ENCODE results near the gene LNX1. TPM values are rescaled to one million over a fixed set of nuclear protein-coding genes. Genes with fewer than 3 reads are reported as not detected.

Gene LNX1
- polyA plus RNA-seq, 1 donor (not counting 4 experiments of a cell fraction or from before 2014, with no cell fraction given), result 0.22 TPM

- no peaks in the 10 kb centered on the region for H3K9me1 ChIP-seq (ENCODE audit: control insufficient read depth, extremely low read depth, insufficient read depth, low read length)
- H3K27ac ChIP-seq (ENCODE audit: control insufficient read depth, insufficient read depth, low read length), result no peak overlapping the region
- no peaks in the 10 kb centered on the region for H4K20me1 ChIP-seq (ENCODE audit: control insufficient read depth, extremely low read depth, insufficient read depth, low read length)
- H2AFZ ChIP-seq (ENCODE audit: control insufficient read depth, low read length), result no peak overlapping the region
- H3K4me1 ChIP-seq (ENCODE audit: control insufficient read depth, extremely low read depth, insufficient read depth, low read length), result no peaks in the 10 kb centered on the region
- dilution Hi-C loops (cut with MboI; ENCODE audit: extremely low pct_ligation_motif_present, low sequenced_read_pairs), result no loop called here
- no peaks in the 10 kb centered on the region for H3K79me2 ChIP-seq (ENCODE audit: control insufficient read depth, insufficient read depth, low read length)
- no peak for FAIRE-seq
- no peak for DNase-seq (ENCODE audit: low read depth, low spot score)
- no peak overlapping the region for H3K4me2 ChIP-seq (ENCODE audit: control insufficient read depth, extremely low read depth, insufficient read depth, low read depth, low read length)
- no peak for TF ChIP-seq EZH2 (IDR thresholded peaks at IDR 0.05; ENCODE audit: low read length)
- TF ChIP-seq, protein P1, sequence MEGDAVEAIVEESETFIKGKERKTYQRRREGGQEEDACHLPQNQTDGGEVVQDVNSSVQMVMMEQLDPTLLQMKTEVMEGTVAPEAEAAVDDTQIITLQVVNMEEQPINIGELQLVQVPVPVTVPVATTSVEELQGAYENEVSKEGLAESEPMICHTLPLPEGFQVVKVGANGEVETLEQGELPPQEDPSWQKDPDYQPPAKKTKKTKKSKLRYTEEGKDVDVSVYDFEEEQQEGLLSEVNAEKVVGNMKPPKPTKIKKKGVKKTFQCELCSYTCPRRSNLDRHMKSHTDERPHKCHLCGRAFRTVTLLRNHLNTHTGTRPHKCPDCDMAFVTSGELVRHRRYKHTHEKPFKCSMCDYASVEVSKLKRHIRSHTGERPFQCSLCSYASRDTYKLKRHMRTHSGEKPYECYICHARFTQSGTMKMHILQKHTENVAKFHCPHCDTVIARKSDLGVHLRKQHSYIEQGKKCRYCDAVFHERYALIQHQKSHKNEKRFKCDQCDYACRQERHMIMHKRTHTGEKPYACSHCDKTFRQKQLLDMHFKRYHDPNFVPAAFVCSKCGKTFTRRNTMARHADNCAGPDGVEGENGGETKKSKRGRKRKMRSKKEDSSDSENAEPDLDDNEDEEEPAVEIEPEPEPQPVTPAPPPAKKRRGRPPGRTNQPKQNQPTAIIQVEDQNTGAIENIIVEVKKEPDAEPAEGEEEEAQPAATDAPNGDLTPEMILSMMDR (optimal IDR thresholded peaks at IDR 0.05 in 1 of 3, IDR thresholded peaks at IDR 0.05 in 1 of 3, conservative IDR thresholded peaks at IDR 0.05 in 1 of 3; ENCODE audit: extremely low read depth in 1 of 3, insufficient read depth in 2 of 3, low read length in 3 of 3), result no peak
- H3K9ac ChIP-seq (ENCODE audit: control insufficient read depth, extremely low read depth, insufficient read depth, low read length), result no peak overlapping the region
- H3K27me3 ChIP-seq (ENCODE audit: control insufficient read depth, extremely low read depth, insufficient read depth, low read length), result no peaks in the 10 kb centered on the region
- no peaks in the 10 kb centered on the region for H3K36me3 ChIP-seq (ENCODE audit: control insufficient read depth in 2 of 2, extremely low read depth in 1 of 2, insufficient read depth in 2 of 2, low read length in 2 of 2)
- no peaks in the 10 kb centered on the region for H3K9me3 ChIP-seq (ENCODE audit: control insufficient read depth, low read depth, low read length)
- no peak overlapping the region for H3K4me3 ChIP-seq (ENCODE audit: control insufficient read depth in 2 of 3, extremely low read depth in 1 of 3, insufficient read depth in 2 of 3, low read depth in 1 of 3, low read length in 3 of 3)
Observed at GRCh38 chr4:53638919-53639318, 47.6 kb upstream of the LNX1 start.

DNA sequence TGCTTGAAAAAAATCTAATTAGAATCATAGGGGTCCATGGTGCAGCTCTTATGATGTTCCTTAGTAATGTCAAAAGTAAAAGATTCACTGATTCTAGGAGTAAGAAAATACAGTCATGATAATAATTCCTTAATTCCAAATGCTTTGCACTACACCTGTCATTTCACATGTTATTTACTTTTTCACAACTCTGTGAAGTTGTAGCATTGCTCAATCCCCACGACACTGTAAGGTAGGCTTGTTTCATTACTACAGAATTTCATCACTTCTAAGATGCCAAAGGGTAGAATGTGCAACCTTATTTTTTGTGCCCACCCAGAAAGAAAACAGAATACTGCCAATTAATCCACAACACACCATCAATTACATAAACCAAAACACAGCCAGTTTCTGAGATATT lies 46.1 kb upstream of the LNX1 start:
- Histone ChIP-seq H3K9me3 (ENCODE audit: control insufficient read depth, low read depth, low read length) (no peaks in the 10 kb centered on the region), H4K20me1 (ENCODE audit: control insufficient read depth, extremely low read depth, insufficient read depth, low read length) (no peaks in the 10 kb centered on the region), H2AFZ (ENCODE audit: control insufficient read depth, low read length) (no peak overlapping the region), H3K27ac (ENCODE audit: control insufficient read depth, insufficient read depth, low read length) (no peak overlapping the region), H3K9me1 (ENCODE audit: control insufficient read depth, extremely low read depth, insufficient read depth, low read length) (no peaks in the 10 kb centered on the region), H3K27me3 (ENCODE audit: control insufficient read depth, extremely low read depth, insufficient read depth, low read length) (no peaks in the 10 kb centered on the region), H3K4me3 (ENCODE audit: control insufficient read depth in 2 of 3, extremely low read depth in 1 of 3, insufficient read depth in 2 of 3, low read depth in 1 of 3, low read length in 3 of 3) (no peak overlapping the region), H3K9ac (ENCODE audit: control insufficient read depth, extremely low read depth, insufficient read depth, low read length) (no peak overlapping the region), H3K4me2 (ENCODE audit: control insufficient read depth, extremely low read depth, insufficient read depth, low read depth, low read length) (no peak overlapping the region), H3K4me1 (ENCODE audit: control insufficient read depth, extremely low read depth, insufficient read depth, low read length) (no peaks in the 10 kb centered on the region), H3K36me3 (ENCODE audit: control insufficient read depth in 2 of 2, extremely low read depth in 1 of 2, insufficient read depth in 2 of 2, low read length in 2 of 2) (no peaks in the 10 kb centered on the region), H3K79me2 (ENCODE audit: control insufficient read depth, insufficient read depth, low read length) (no peaks in the 10 kb centered on the region)
- DNase-seq (ENCODE audit: low read depth, low spot score), result no peak
- TF ChIP-seq EZH2 (IDR thresholded peaks at IDR 0.05; ENCODE audit: low read length), result no peak
- TF ChIP-seq, protein P1 (optimal IDR thresholded peaks at IDR 0.05 in 1 of 3, IDR thresholded peaks at IDR 0.05 in 1 of 3, conservative IDR thresholded peaks at IDR 0.05 in 1 of 3; ENCODE audit: extremely low read depth in 1 of 3, insufficient read depth in 2 of 3, low read length in 3 of 3), result no peak
- dilution Hi-C loops (cut with MboI; ENCODE audit: extremely low pct_ligation_motif_present, low sequenced_read_pairs), result no loop called here
- no peak for FAIRE-seq
